Ishikawa (cell line): ENCODE measurements around the gene SNX13.

Source experiments
- CEBPB ChIP-seq: IDR thresholded peaks from 2 replicates; pipeline ENCODE4 v1.6.1; 2012
- CREB1 ChIP-seq: IDR thresholded peaks from 2 replicates; pipeline ENCODE4 v1.6.1; 2012; ENCODE audit warnings: low read depth
- EGR1 ChIP-seq: IDR thresholded peaks from 2 replicates; pipeline ENCODE4 v1.6.1; 2012
- EP300 ChIP-seq: IDR thresholded peaks from 2 replicates; pipeline ENCODE4 v1.6.1; 2012; ENCODE audit warnings: borderline replicate concordance
- FOXM1 ChIP-seq: IDR thresholded peaks from 2 replicates; pipeline ENCODE4 v1.6.1; 2012; ENCODE audit warnings: low read depth, borderline replicate concordance
- NFIC ChIP-seq: IDR thresholded peaks from 2 replicates; pipeline ENCODE4 v1.6.1; 2012
- RAD21 ChIP-seq: IDR thresholded peaks from 2 replicates; pipeline ENCODE4 v1.6.1; 2012; ENCODE audit warnings: low read depth
- REST ChIP-seq: IDR thresholded peaks from 2 replicates; pipeline ENCODE4 v1.6.1; 2012; ENCODE audit warnings: low read depth, mild to moderate bottlenecking
- TAF1 ChIP-seq: IDR thresholded peaks from 2 replicates; pipeline ENCODE4 v1.6.1; 2012; ENCODE audit warnings: low read depth, mild to moderate bottlenecking
- TCF12 ChIP-seq: IDR thresholded peaks from 2 replicates; pipeline ENCODE4 v1.6.1; 2012; ENCODE audit warnings: low read depth
- TEAD4 ChIP-seq: IDR thresholded peaks from 2 replicates; pipeline ENCODE4 v1.6.1; 2012
- YY1 ChIP-seq: IDR thresholded peaks from 2 replicates; pipeline ENCODE4 v1.6.1; 2012; ENCODE audit warnings: low read depth
- ZBTB7A ChIP-seq: IDR thresholded peaks from 2 replicates; pipeline ENCODE4 v1.6.1; 2012; ENCODE audit warnings: low read depth
- TF ChIP-seq, protein P1 (sequence below): IDR thresholded peaks from 2 replicates; pipeline ENCODE4 v1.6.1; 2012
- TF ChIP-seq, protein P2 (sequence below): IDR thresholded peaks from 2 replicates; pipeline ENCODE4 v1.6.1; 2012

SNX13 gene

DNA sequence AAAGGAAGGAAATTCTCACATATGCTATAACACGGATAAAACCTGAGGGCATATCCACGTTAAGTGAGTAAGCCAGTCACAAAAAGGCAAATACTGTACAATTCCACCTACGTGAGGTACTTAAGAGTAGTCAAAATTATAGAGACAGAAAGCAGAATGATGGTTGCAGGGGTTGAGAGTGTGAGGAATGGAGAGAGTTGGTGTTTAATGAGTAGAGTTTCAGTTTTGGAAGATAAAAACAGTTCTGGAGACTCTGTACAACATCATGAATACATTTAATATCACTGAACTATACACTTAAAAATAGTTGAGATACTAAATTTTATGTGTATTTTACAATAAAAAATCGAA is 95.1 kb downstream of the SNX13 start:
- TF ChIP-seq ZBTB7A: no peak
- no peak for TF ChIP-seq REST
- TF ChIP-seq NFIC: no peak
- no peak for TF ChIP-seq TCF12
- no peak for TF ChIP-seq EGR1
- no peak for TF ChIP-seq TEAD4
- TF ChIP-seq RAD21: no peak
- no peak for TF ChIP-seq TAF1
- TF ChIP-seq, protein P1, sequence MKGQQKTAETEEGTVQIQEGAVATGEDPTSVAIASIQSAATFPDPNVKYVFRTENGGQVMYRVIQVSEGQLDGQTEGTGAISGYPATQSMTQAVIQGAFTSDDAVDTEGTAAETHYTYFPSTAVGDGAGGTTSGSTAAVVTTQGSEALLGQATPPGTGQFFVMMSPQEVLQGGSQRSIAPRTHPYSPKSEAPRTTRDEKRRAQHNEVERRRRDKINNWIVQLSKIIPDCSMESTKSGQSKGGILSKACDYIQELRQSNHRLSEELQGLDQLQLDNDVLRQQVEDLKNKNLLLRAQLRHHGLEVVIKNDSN: no peak
- no peak for TF ChIP-seq EP300
- TF ChIP-seq CEBPB: no peak
- no peak for TF ChIP-seq YY1

- TF ChIP-seq TCF12 (no peak), FOXM1 (no peak), EGR1 (no peak), YY1 (no peak), TAF1 (no peak), EP300 (no peak), TEAD4 (no peak), RAD21 (no peak), CEBPB (no peak), NFIC (no peak), ZBTB7A (no peak), REST (no peak), CREB1 (no peak)
- TF ChIP-seq, protein P1: no peak
- TF ChIP-seq, protein P2, sequence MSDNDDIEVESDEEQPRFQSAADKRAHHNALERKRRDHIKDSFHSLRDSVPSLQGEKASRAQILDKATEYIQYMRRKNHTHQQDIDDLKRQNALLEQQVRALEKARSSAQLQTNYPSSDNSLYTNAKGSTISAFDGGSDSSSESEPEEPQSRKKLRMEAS: no peak
Observed at GRCh38 chr7:17844514-17845196, 95.6 kb downstream of the SNX13 start.

DNA sequence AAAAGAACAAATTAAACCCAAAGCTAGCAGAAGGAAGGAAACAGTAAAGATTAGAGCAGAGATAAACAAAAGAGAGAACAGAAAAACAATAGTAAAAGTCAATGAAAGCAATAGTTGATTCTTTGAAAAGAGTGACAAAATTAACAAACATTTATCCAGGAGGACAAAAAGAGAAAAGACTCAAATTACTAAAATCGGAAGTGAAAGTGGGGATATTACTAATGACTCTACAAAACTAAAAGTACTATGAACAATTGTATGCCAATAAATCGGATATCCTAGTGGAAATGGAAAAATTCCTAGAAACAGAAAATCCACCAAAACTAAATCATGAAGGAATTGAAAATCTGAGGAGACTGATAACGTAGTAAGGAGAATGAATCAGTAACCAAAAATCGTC is 96.3 kb downstream of the SNX13 start:
- TF ChIP-seq RAD21 (no peak), CEBPB (no peak), EP300 (no peak)
- TF ChIP-seq, protein P2: no peak

GRCh38 chr7:17843041-17843440 is 97.3 kb downstream of the SNX13 start:
- TF ChIP-seq, protein P2: no peak
- TF ChIP-seq ZBTB7A (no peak), RAD21 (no peak), TAF1 (no peak), EGR1 (no peak), EP300 (no peak), NFIC (no peak), REST (no peak), TEAD4 (no peak)
